Keratinocyte (primary cell): ENCODE results near the gene IGF1R. TPM values are rescaled to one million over a fixed set of nuclear protein-coding genes. Genes with fewer than 3 reads are reported as not detected.

Experiments used
- DNase-seq: peaks from one replicate; pipeline ENCODE4 v3.0.0-alpha.2; 2011; ENCODE audit warnings: low read depth, missing footprints, low spot score
- FAIRE-seq: peaks from 2 replicates; lab custom pipeline; 2011; peaks lifted over from hg19 to GRCh38; lab: Jason Lieb, UNC
- H2AFZ ChIP-seq: 2 replicates; pipeline ENCODE4 v1.6.0; 2012; ENCODE audit warnings: low read length, control low read depth, inconsistent platforms; ENCODE audit not compliant: control insufficient read depth
- H3K27ac ChIP-seq: 2 replicates; pipeline ENCODE4 v1.5.1; 2011; ENCODE audit warnings: low read length; ENCODE audit not compliant: control insufficient read depth, insufficient read depth
- H3K27me3 ChIP-seq: 3 replicates; pipeline ENCODE4 v1.6.0; 2011; ENCODE audit warnings: low read length; ENCODE audit not compliant: control insufficient read depth, insufficient read depth; ENCODE audit errors: extremely low read depth
- H3K36me3 ChIP-seq, 2 experiments: 2 replicates in 1 of 2; 3 replicates in 1 of 2; pipeline ENCODE4 v1.5.1; 2011; ENCODE audit warnings: low read length in 2 of 2, mild to moderate bottlenecking in 1 of 2; ENCODE audit not compliant: control insufficient read depth in 2 of 2, insufficient read depth in 2 of 2; ENCODE audit errors: extremely low read depth in 1 of 2
- H3K4me1 ChIP-seq: 3 replicates; pipeline ENCODE4 v1.5.1; 2011; ENCODE audit warnings: low read length; ENCODE audit not compliant: control insufficient read depth, insufficient read depth; ENCODE audit errors: extremely low read depth
- H3K4me2 ChIP-seq: 3 replicates; pipeline ENCODE4 v1.6.0; 2011; ENCODE audit warnings: low read depth, low read length; ENCODE audit not compliant: control insufficient read depth, insufficient read depth; ENCODE audit errors: extremely low read depth
- H3K4me3 ChIP-seq, 3 experiments: fragments of 200-600 bp in 1 of 3; sonication (generic) in 1 of 3; 2 replicates in 2 of 3; 3 replicates in 1 of 3; pipeline ENCODE4 v1.5.1; 2011 to 2016; ENCODE audit warnings: low read length in 3 of 3, mild to moderate bottlenecking in 3 of 3, control low read depth in 2 of 3, inconsistent platforms in 1 of 3, low read depth in 1 of 3, mixed read lengths in 1 of 3, mixed run types in 1 of 3, moderate library complexity in 1 of 3; ENCODE audit not compliant: control insufficient read depth in 2 of 3, insufficient read depth in 2 of 3; ENCODE audit errors: extremely low read depth in 1 of 3
- H3K79me2 ChIP-seq: 2 replicates; pipeline ENCODE4 v1.6.0; 2012; ENCODE audit warnings: low read length; ENCODE audit not compliant: control insufficient read depth, insufficient read depth
- H3K9ac ChIP-seq: 3 replicates; pipeline ENCODE4 v1.6.0; 2011; ENCODE audit warnings: low read length; ENCODE audit not compliant: control insufficient read depth, insufficient read depth; ENCODE audit errors: extremely low read depth
- H3K9me1 ChIP-seq: 3 replicates; pipeline ENCODE4 v1.6.0; 2011; ENCODE audit warnings: low read length; ENCODE audit not compliant: control insufficient read depth, insufficient read depth; ENCODE audit errors: extremely low read depth
- H3K9me3 ChIP-seq: 2 replicates; pipeline ENCODE4 v1.5.1; 2012; ENCODE audit warnings: low read depth, low read length; ENCODE audit not compliant: control insufficient read depth
- H4K20me1 ChIP-seq: 3 replicates; pipeline ENCODE4 v1.6.0; 2011; ENCODE audit warnings: low read length; ENCODE audit not compliant: control insufficient read depth, insufficient read depth; ENCODE audit errors: extremely low read depth
- EZH2 ChIP-seq: IDR thresholded peaks from one replicate; pipeline ENCODE4 v1.6.1; 2012; ENCODE audit warnings: inconsistent platforms, mild to moderate bottlenecking, low read length, moderate library complexity
- dilution Hi-C: fragments of 300-500 bp; cut with MboI; formaldehyde crosslinking; loops from one replicate; pipeline ENCODE4 v1.7.0; 2020; ENCODE audit warnings: low sequenced_read_pairs; ENCODE audit not compliant: extremely low pct_ligation_motif_present
- polyA plus RNA-seq, 5 experiments: library from polyadenylated mRNA; depleted of rRNA in 3 of 5; stranded (reverse) in 3 of 5; stranded (forward) in 1 of 5; unstranded in 1 of 5; fragments of >200 nt; gene quantifications; 1 replicate in 1 of 5; 2 replicates in 3 of 5; 3 replicates in 1 of 5; pipeline versions ENCODE4 v1.2.1 to v1.2.3, GENCODE V29; 2011 to 2012; ENCODE audit warnings: missing spikeins in 2 of 5, low read depth in 1 of 5, low replicate concordance in 1 of 5
- TF ChIP-seq, protein P1 (sequence below), 3 experiments: IDR thresholded peaks in 1 of 3; conservative IDR thresholded peaks in 1 of 3; optimal IDR thresholded peaks in 1 of 3; 2 replicates in 2 of 3; 3 replicates in 1 of 3; pipeline versions ENCODE3 to v1.5.1; 2011; ENCODE audit warnings: low read length in 3 of 3, mild to moderate bottlenecking in 3 of 3, moderate library complexity in 2 of 3, control low read depth in 1 of 3, inconsistent platforms in 1 of 3; ENCODE audit not compliant: insufficient read depth in 2 of 3; ENCODE audit errors: extremely low read depth in 1 of 3

IGF1R gene
- polyA plus RNA-seq, 1 donor (not counting 4 experiments of a cell fraction or from before 2014, with no cell fraction given) = 14.5 TPM

DNA sequence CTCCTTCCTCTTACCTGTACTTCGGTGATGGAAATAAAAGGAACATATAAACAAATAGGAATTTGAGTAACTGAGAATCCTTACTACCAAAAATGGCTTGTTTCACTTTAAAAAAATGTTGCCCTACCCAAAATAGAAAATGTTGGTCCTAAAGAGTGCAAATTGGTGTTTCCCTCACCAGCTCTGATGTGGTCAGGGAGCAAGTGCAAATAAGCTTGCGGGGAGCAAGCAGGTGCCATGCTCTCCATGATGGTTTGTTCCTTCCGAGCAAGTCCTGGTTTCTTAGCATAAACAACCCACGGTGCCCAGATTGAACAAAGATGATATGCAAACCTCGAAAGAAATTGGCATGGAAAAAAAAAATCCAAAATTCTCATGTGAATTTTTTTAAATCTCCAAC, 290.5 kb downstream of the IGF1R start:
- DNase-seq (no peak), FAIRE-seq (no peak)
- no peaks in the 10 kb centered on the region for H3K9me1 ChIP-seq
- TF ChIP-seq, protein P1, sequence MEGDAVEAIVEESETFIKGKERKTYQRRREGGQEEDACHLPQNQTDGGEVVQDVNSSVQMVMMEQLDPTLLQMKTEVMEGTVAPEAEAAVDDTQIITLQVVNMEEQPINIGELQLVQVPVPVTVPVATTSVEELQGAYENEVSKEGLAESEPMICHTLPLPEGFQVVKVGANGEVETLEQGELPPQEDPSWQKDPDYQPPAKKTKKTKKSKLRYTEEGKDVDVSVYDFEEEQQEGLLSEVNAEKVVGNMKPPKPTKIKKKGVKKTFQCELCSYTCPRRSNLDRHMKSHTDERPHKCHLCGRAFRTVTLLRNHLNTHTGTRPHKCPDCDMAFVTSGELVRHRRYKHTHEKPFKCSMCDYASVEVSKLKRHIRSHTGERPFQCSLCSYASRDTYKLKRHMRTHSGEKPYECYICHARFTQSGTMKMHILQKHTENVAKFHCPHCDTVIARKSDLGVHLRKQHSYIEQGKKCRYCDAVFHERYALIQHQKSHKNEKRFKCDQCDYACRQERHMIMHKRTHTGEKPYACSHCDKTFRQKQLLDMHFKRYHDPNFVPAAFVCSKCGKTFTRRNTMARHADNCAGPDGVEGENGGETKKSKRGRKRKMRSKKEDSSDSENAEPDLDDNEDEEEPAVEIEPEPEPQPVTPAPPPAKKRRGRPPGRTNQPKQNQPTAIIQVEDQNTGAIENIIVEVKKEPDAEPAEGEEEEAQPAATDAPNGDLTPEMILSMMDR (optimal IDR thresholded peaks at IDR 0.05 in 1 of 3, IDR thresholded peaks at IDR 0.05 in 1 of 3, conservative IDR thresholded peaks at IDR 0.05 in 1 of 3; ENCODE audit: extremely low read depth in 1 of 3, insufficient read depth in 2 of 3, low read length in 3 of 3) = no peak
- no peak for TF ChIP-seq EZH2
- H3K27ac ChIP-seq = no peak overlapping the region
- H3K4me1 ChIP-seq = no peaks in the 10 kb centered on the region
- H3K27me3 ChIP-seq = no peaks in the 10 kb centered on the region
- H3K9ac ChIP-seq = no peak overlapping the region
- no peak overlapping the region for H3K4me3 ChIP-seq
- H3K79me2 ChIP-seq = no peaks in the 10 kb centered on the region
- dilution Hi-C loops = no loop called here
- peaks cover 32 to 42% of the 10 kb centered on the region in 2 experiments for H3K36me3 ChIP-seq
- no peaks in the 10 kb centered on the region for H4K20me1 ChIP-seq
- H3K9me3 ChIP-seq = no peaks in the 10 kb centered on the region
- H2AFZ ChIP-seq = no peak overlapping the region
- H3K4me2 ChIP-seq = no peak overlapping the region

DNA sequence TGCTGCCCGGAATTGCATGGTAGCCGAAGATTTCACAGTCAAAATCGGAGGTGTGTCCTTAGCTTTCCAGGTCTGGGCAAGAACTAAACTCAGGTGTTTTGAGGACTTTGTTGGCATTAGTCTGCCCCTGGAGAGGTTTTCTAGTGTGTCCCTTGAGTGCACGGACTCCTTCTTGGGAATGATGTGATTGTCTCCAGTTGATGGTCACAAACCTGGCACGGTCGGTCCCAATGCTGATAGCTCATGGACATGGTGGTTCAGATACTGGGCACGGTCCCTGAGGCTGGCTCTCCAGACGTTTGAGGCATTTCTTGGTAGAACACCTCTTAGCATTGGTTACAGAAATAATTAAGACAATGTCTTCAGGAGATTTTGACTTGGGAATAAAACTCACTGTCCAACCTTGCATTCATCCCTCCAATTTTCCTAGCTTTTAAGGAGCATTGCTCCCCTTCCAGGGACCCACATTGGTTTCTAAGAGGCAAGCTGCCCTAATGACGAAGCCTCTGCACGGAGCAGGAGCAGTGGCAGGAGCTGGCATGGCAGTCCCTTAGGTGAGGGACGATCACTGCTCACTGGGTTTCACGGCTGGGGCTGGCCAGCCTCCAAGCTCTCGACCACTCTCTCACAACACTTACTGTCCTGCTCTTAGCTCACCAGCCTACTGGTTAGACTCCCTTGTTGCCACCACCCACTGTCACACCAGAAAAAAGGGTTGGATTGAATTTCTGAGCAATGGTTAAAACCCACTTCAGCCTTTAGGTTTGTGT, 291.2 kb downstream of the IGF1R start:
- H3K27me3 ChIP-seq = no peaks in the 10 kb centered on the region
- H4K20me1 ChIP-seq = no peaks in the 10 kb centered on the region
- no peaks in the 10 kb centered on the region for H3K4me1 ChIP-seq
- no peak overlapping the region for H2AFZ ChIP-seq
- no peak overlapping the region for H3K4me3 ChIP-seq
- dilution Hi-C loops = no loop called here
- H3K27ac ChIP-seq = no peak overlapping the region
- peaks cover 34 to 40% of the 10 kb centered on the region in 2 experiments for H3K36me3 ChIP-seq
- H3K4me2 ChIP-seq = no peak overlapping the region
- H3K9me3 ChIP-seq = no peaks in the 10 kb centered on the region
- no peak for TF ChIP-seq EZH2
- TF ChIP-seq, protein P1 (optimal IDR thresholded peaks at IDR 0.05 in 1 of 3, IDR thresholded peaks at IDR 0.05 in 1 of 3, conservative IDR thresholded peaks at IDR 0.05 in 1 of 3; ENCODE audit: extremely low read depth in 1 of 3, insufficient read depth in 2 of 3, low read length in 3 of 3) = no peak
- FAIRE-seq = no peak
- H3K79me2 ChIP-seq = no peaks in the 10 kb centered on the region
- H3K9me1 ChIP-seq = no peaks in the 10 kb centered on the region
- no peak overlapping the region for H3K9ac ChIP-seq
- no peak for DNase-seq
